ENCODE results near the gene DENND10. TPM values are rescaled to one million over a fixed set of nuclear protein-coding genes. Genes with fewer than 3 reads are reported as not detected.

Gene DENND10
- total and polyA plus RNA-seq, 4 donors: 11.7 to 32.0 (median 29.0) TPM

GRCh38 chr10:119153041-119153440, 49.1 kb downstream of the DENND10 start:
- H3K9me3 ChIP-seq (ENCODE audit: control insufficient read depth in 4 of 4, insufficient read depth in 3 of 4, low read length in 3 of 4): no peaks in the 10 kb centered on the region
- ATAC-seq (ENCODE audit: insufficient read depth, low FRiP score): no peak
- TF ChIP-seq, protein P1, sequence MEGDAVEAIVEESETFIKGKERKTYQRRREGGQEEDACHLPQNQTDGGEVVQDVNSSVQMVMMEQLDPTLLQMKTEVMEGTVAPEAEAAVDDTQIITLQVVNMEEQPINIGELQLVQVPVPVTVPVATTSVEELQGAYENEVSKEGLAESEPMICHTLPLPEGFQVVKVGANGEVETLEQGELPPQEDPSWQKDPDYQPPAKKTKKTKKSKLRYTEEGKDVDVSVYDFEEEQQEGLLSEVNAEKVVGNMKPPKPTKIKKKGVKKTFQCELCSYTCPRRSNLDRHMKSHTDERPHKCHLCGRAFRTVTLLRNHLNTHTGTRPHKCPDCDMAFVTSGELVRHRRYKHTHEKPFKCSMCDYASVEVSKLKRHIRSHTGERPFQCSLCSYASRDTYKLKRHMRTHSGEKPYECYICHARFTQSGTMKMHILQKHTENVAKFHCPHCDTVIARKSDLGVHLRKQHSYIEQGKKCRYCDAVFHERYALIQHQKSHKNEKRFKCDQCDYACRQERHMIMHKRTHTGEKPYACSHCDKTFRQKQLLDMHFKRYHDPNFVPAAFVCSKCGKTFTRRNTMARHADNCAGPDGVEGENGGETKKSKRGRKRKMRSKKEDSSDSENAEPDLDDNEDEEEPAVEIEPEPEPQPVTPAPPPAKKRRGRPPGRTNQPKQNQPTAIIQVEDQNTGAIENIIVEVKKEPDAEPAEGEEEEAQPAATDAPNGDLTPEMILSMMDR (IDR thresholded peaks at IDR 0.05; ENCODE audit: control extremely low read depth, extremely low read depth): no peak
- 93 to 94% methylated on average over 5 of the region's 5 CpGs for WGBS, 2 donors
- no peak for DNase-seq
- no peaks in the 10 kb centered on the region for H3K4me1 ChIP-seq (ENCODE audit: control insufficient read depth in 5 of 5, insufficient read depth in 5 of 5, low read length in 5 of 5)
- peaks cover 20 to 36% (median 24%) of the 10 kb centered on the region in 4 donors for H3K36me3 ChIP-seq (ENCODE audit: control insufficient read depth in 4 of 4, insufficient read depth in 4 of 4, low read length in 4 of 4)
- no peak overlapping the region for H3K4me3 ChIP-seq
- H3K27ac ChIP-seq (ENCODE audit: low read depth in 1 of 2, low read length in 1 of 2): no peak overlapping the region
- H3K27me3 ChIP-seq (ENCODE audit: control insufficient read depth in 3 of 3, insufficient read depth in 3 of 3, low read length in 2 of 3): no peaks in the 10 kb centered on the region
- no peak overlapping the region for H3K9ac ChIP-seq (ENCODE audit: insufficient read depth in 1 of 2, low read length in 2 of 2)

DNA sequence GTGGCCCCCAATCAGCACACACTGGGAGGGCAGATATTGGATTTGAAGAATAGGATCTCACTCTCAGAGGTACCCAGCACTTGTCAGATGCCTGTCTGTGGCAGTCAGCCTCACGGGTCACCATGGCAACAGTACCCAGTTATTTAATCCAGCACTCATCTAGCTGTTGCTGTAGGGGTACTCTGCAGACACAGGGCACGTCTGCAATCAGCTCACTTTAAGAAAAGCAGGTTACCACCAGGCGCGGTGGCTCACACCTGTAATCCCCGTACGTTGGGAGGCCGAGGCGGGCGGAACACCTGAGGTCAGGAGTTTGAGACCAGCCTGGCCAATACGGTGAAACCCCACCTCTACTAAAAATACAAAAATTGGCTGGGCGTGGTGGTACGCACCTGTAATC, 49.7 kb downstream of the DENND10 start:
- Histone ChIP-seq H3K4me1 (ENCODE audit: control insufficient read depth in 5 of 5, insufficient read depth in 5 of 5, low read length in 5 of 5) (no peaks in the 10 kb centered on the region), H3K36me3 (ENCODE audit: control insufficient read depth in 4 of 4, insufficient read depth in 4 of 4, low read length in 4 of 4) (peaks cover 20 to 32% (median 25%) of the 10 kb centered on the region in 4 donors)
- 97 to 98% methylated on average over 12 of the region's 12 CpGs for WGBS, 2 donors

GRCh38 chr10:119159332-119159731, 55.4 kb downstream of the DENND10 start:
- peaks cover 11 to 27% (median 14%) of the 10 kb centered on the region in 4 donors for H3K36me3 ChIP-seq (ENCODE audit: control insufficient read depth in 4 of 4, insufficient read depth in 4 of 4, low read length in 4 of 4)
- H3K27me3 ChIP-seq (ENCODE audit: control insufficient read depth in 3 of 3, insufficient read depth in 3 of 3, low read length in 2 of 3): no peaks in the 10 kb centered on the region
- no peak overlapping the region for H3K4me3 ChIP-seq
- WGBS, 2 donors: 78 to 86% methylated on average over 8 of the region's 8 CpGs
- TF ChIP-seq, protein P1 (IDR thresholded peaks at IDR 0.05; ENCODE audit: control extremely low read depth, extremely low read depth): no peak
- H3K9ac ChIP-seq (ENCODE audit: insufficient read depth in 1 of 2, low read length in 2 of 2): no peak overlapping the region
- DNase-seq: no peak
- H3K9me3 ChIP-seq (ENCODE audit: control insufficient read depth in 4 of 4, insufficient read depth in 3 of 4, low read length in 3 of 4): no peaks in the 10 kb centered on the region
- H3K4me1 ChIP-seq (ENCODE audit: control insufficient read depth in 5 of 5, insufficient read depth in 5 of 5, low read length in 5 of 5): peaks cover 0 to 1% (median 0%) of the 10 kb centered on the region in 5 donors
- ATAC-seq (ENCODE audit: insufficient read depth, low FRiP score): no peak
- H3K27ac ChIP-seq (ENCODE audit: low read depth in 1 of 2, low read length in 1 of 2): no peak overlapping the region

More for the DNA sequence above, 49.7 kb downstream of the DENND10 start:
- no peak overlapping the region for H3K4me3 ChIP-seq
- ATAC-seq (ENCODE audit: insufficient read depth, low FRiP score) (no peak), DNase-seq (no peak)
- H3K27ac ChIP-seq (ENCODE audit: low read depth in 1 of 2, low read length in 1 of 2): no peak overlapping the region
- TF ChIP-seq, protein P1 (IDR thresholded peaks at IDR 0.05; ENCODE audit: control extremely low read depth, extremely low read depth): no peak
- H3K27me3 ChIP-seq (ENCODE audit: control insufficient read depth in 3 of 3, insufficient read depth in 3 of 3, low read length in 2 of 3): no peaks in the 10 kb centered on the region
- H3K9me3 ChIP-seq (ENCODE audit: control insufficient read depth in 4 of 4, insufficient read depth in 3 of 4, low read length in 3 of 4): no peaks in the 10 kb centered on the region
- no peak overlapping the region for H3K9ac ChIP-seq (ENCODE audit: insufficient read depth in 1 of 2, low read length in 2 of 2)
